ENCODE results near the gene RNASEH2A. TPM values are rescaled to one million over a fixed set of nuclear protein-coding genes. Genes with fewer than 3 reads are reported as not detected.
"Not testable (repeated sequence)": the region's sequence is repeated elsewhere in the genome, so short reads cannot be mapped to it uniquely, and the experiment has no call there.

RNASEH2A gene
- total RNA-seq, 2 donors from 2014 or later: 3.0 to 7.9 TPM

DNA sequence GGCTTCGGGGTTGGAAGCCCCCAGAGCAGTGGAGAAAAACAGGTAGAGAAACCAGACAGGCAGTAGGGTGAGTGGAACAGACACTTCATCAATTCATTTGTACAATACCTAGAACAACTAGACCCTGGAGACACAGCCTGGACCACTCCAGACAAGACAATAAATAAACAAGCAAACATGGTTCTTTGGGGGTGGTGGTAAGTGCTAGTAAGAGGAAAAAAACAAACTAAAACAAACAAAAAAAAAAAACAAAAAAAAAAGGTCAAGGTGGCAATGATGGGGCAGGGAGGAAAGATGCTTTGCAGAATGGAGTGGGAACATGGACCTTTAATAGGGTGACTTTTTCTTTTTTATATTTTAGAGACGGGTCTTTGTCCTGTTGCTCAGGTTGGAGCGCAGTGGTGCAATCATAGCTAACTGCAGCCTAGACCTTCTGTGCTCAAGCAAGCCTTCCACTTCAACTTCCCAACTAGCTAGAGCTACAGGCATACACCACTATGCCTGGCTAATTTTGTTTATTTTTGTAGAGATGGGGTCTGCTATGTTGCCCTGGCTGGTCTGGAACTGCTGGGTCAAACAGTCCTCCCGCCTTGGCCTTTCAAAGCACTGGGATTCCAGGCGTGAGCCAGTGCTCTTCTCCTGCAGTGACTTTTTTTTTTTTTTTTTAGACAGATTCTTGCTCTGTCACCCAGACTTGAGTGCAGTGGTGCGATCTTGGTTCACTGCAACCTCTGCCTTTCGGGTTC is 12.0 kb upstream of the RNASEH2A start:
- peaks cover 0 to 22% of the 10 kb centered on the region in 2 donors for H3K4me1 ChIP-seq (ENCODE audit: control insufficient read depth in 1 of 2, low read depth in 2 of 2)
- H3K27me3 ChIP-seq (replicated peaks; ENCODE audit: insufficient read depth): no peaks in the 10 kb centered on the region
- ATAC-seq (ENCODE audit: insufficient number of reproducible peaks, low FRiP score, low read depth): no peak
- no peak for DNase-seq (ENCODE audit: low spot score)
- H3K27ac ChIP-seq: peak overlapping the region; percentile 99 to 100
- no peaks in the 10 kb centered on the region for H3K9me3 ChIP-seq
- no peaks in the 10 kb centered on the region for H3K36me3 ChIP-seq
- no peak for TF ChIP-seq CTCF (IDR thresholded peaks at IDR 0.05)
- peak overlapping the region; percentile 91 for H3K4me3 ChIP-seq

- Histone ChIP-seq H3K27me3 (replicated peaks; ENCODE audit: insufficient read depth) (no peaks in the 10 kb centered on the region), H3K9me3 (no peaks in the 10 kb centered on the region), H3K27ac (peak overlapping the region; percentile 99 to 100), H3K36me3 (no peaks in the 10 kb centered on the region), H3K4me3 (no peak overlapping the region), H3K4me1 (ENCODE audit: control insufficient read depth in 1 of 2, low read depth in 2 of 2) (peaks cover 0 to 24% of the 10 kb centered on the region in 2 donors)
- no peak for DNase-seq (ENCODE audit: low spot score)
- no peak for ATAC-seq (ENCODE audit: insufficient number of reproducible peaks, low FRiP score, low read depth)
- no peak for TF ChIP-seq CTCF (IDR thresholded peaks at IDR 0.05)
Measured at GRCh38 chr19:12794971-12795381, 11.4 kb upstream of the RNASEH2A start.

DNA sequence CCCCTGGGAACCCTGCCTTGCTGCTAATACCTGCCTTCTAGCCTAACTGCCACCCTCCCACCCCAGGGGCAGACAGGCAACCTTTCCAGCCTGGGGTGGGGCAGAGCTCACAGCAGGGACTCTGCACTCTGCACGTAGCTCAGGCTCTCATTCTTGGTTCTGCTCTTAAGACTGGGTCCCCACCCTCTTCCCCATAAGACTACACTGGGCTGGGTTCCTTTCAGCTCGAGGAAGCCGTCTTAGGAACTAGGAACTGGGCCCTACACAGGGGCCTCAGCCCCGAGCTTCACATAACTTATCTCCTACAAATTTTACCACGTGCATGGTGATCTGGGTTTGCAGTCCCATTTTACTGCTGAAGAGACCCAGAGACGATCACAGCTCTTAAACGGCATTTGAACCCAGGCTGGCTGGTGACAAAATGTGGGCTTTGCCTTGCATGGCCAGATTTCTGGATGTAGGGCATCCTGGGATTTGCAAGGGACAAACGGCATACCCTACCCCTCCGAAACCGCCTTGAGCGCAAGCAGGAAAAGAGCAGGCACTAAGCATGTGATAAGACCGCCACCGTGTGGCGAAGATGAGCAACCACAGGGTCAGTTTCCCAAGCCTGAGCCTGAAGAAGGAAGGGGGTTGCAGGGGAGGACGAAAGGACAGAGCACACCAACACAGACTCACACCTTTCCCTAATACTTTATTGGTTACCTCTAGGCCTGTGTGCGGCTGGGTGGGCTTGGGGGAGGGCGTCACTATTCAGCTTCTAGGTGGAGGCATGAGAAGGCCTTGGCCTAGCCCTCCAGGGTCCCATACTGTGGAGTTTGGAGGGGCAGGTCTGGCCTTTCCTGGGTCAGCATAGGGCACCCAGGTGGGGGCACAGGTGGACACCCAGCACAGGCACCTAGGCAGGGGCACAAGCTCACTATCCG is 10.0 kb upstream of the RNASEH2A start:
- TF ChIP-seq CTCF (IDR thresholded peaks at IDR 0.05): peak; percentile 95
- DNase-seq (ENCODE audit: low spot score) (no peak), ATAC-seq (ENCODE audit: insufficient number of reproducible peaks, low FRiP score, low read depth) (no peak)
- Histone ChIP-seq H3K9me3 (no peaks in the 10 kb centered on the region), H3K4me3 (peak overlapping the region; percentile 17), H3K36me3 (no peaks in the 10 kb centered on the region), H3K27ac (peak overlapping the region; percentile 51 to 66), H3K27me3 (replicated peaks; ENCODE audit: insufficient read depth) (no peaks in the 10 kb centered on the region), H3K4me1 (ENCODE audit: control insufficient read depth in 1 of 2, low read depth in 2 of 2) (peaks cover 5 to 35% of the 10 kb centered on the region in 2 donors)

DNA sequence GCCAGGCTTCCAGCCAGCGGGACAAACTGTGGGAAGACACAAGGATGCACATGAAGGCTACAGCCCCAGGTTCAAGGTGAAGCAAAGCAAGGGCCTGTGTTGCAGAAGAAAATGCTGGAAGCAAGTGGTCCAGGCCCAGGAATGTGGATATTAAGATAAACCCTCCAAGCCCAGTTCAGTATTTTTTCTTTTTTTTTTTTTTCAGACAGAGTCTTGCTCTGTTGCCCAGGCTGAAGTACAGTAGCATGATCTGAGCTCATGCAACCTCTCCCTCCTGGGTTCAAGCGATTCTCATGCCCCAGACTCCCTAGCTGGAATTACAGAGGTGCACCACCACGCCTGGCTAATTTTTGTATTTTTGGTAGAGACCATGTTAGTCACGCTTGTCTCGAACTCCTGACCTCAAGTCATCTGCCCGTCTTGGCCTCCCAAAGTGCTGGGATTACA is 9.2 kb upstream of the RNASEH2A start:
- H3K4me3 ChIP-seq: no peak overlapping the region
- TF ChIP-seq CTCF (IDR thresholded peaks at IDR 0.05): no peak
- H3K27ac ChIP-seq: peak overlapping the region in 1 of 2 donors; percentile 1
- DNase-seq (ENCODE audit: low spot score) (no peak), ATAC-seq (ENCODE audit: insufficient number of reproducible peaks, low FRiP score, low read depth) (no peak)
- no peaks in the 10 kb centered on the region for H3K27me3 ChIP-seq (replicated peaks; ENCODE audit: insufficient read depth)
- H3K9me3 ChIP-seq: no peaks in the 10 kb centered on the region
- peaks cover 5 to 39% of the 10 kb centered on the region in 2 donors for H3K4me1 ChIP-seq (ENCODE audit: control insufficient read depth in 1 of 2, low read depth in 2 of 2)
- H3K36me3 ChIP-seq: no peaks in the 10 kb centered on the region

DNA sequence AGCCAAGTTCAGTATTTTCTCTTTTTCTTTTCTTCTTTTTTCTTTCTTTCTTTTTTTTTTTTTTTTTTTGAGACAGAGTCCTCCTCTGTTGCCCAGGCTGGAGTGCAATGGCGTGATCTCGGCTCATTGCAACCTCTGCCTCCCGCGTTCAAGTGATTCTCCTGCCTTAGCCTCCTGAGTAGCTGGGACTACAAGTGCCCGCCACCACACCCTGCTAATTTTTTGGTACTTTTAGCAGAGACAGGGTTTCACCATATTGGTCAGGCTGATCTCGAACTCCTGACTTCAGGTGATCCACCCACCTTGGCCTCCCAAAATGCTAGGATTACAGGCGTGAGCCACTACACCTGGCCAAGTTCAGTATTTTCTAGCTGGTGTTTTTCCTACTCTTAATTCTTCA is 8.8 kb upstream of the RNASEH2A start:
- ATAC-seq (ENCODE audit: insufficient number of reproducible peaks, low FRiP score, low read depth); H3K36me3 ChIP-seq; H3K27ac ChIP-seq; H3K27me3 ChIP-seq (replicated peaks; ENCODE audit: insufficient read depth); H3K4me3 ChIP-seq; DNase-seq (ENCODE audit: low spot score); H3K9me3 ChIP-seq: not testable (repeated sequence)
- peaks cover 5 to 43% of the 10 kb centered on the region in 2 donors for H3K4me1 ChIP-seq (ENCODE audit: control insufficient read depth in 1 of 2, low read depth in 2 of 2)
